Activated CD4-positive, alpha-beta memory T cell treated with anti-CD3 and anti-CD28 coated beads for 36 hours (primary cell): Measurements from ENCODE around the gene MAP2K5. TPM values are rescaled to one million over a fixed set of nuclear protein-coding genes. Genes with fewer than 3 reads are reported as not detected.

ENCODE experiments used
- CTCF ChIA-PET: fragments of 350-600 bp; sonication (Branson Sonifier 250); formaldehyde crosslinking; loops from one replicate; lab custom pipeline; 2021; ENCODE audit warnings: antibody characterized with exemption, inconsistent platforms; lab: Charles Lee
- POLR2A ChIA-PET: fragments of 350-600 bp; sonication (Branson Sonifier 250); formaldehyde crosslinking; loops from one replicate; lab custom pipeline; 2021; ENCODE audit warnings: antibody characterized with exemption; lab: Charles Lee
- DNase-seq: peaks from one replicate; pipeline ENCODE4 v3.0.0-alpha.2; 2020
- H3K27ac Mint-ChIP-seq: one replicate; pipeline ENCODE4 v1.8.0; 2021; ENCODE audit warnings: mixed read lengths
- H3K27me3 Mint-ChIP-seq: one replicate; pipeline ENCODE4 v1.8.0; 2021; ENCODE audit warnings: mixed read lengths
- H3K36me3 Mint-ChIP-seq: one replicate; pipeline ENCODE4 v1.8.0; 2021; ENCODE audit warnings: mixed read lengths
- H3K4me1 Mint-ChIP-seq: one replicate; pipeline ENCODE4 v1.8.0; 2021; ENCODE audit warnings: low read depth, mixed read lengths
- H3K4me3 Mint-ChIP-seq: one replicate; pipeline ENCODE4 v1.8.0; 2021; ENCODE audit warnings: mild to moderate bottlenecking, mixed read lengths
- H3K9me3 Mint-ChIP-seq: one replicate; pipeline ENCODE4 v1.8.0; 2021; ENCODE audit warnings: mixed read lengths
- intact Hi-C: fragments of 100-400 bp; cut with micrococcal nuclease; formaldehyde crosslinking; loops from one replicate; pipeline ENCODE4 v1.15.1; 2023
- total RNA-seq, 2 experiments: library from RNA; stranded (reverse); gene quantifications; one replicate each; pipeline ENCODE4 v1.2.3, GENCODE V29; 2021

Gene MAP2K5
- total RNA-seq, 2 experiments from 2014 or later = 16.5 to 17.4 TPM

DNA sequence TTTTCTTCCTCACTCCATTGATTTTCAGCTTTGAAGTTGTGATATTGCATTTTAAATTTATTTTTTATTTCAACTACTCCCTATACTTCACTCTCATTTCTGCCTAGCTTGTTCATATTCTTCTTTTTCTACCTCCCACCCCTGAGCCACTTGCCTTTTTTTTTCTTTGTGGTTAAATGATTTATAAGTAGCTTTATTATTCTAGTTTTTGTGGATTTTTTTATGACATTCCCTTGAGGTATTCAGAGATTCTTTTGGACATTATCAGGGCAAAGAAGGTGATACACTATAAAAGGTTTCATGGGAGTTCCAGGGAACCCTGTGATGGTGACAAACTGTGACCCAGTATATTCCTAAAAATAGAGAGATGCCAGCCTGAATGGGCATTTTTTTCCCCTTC is 18.3 kb upstream of the MAP2K5 start:
- Mint-ChIP-seq H3K4me3 (no peak overlapping the region), H3K36me3 (no peaks in the 10 kb centered on the region), H3K27ac (no peak overlapping the region), H3K27me3 (no peaks in the 10 kb centered on the region), H3K9me3 (no peaks in the 10 kb centered on the region), H3K4me1 (peaks cover 21% of the 10 kb centered on the region)
- POLR2A ChIA-PET = no interaction called here
- CTCF ChIA-PET = interaction anchor here (1.0 to 1.5 kb wide), 2 partner anchors 10 to 313 kb away, joined by 3 to 5 read pairs; no protein-coding TSS in a partner anchor
- DNase-seq = no peak
- intact Hi-C loops = loop anchor here (10.0 kb wide), 1 partner anchor 531 kb away; the partner anchor contains the start of gene PIAS1

DNA sequence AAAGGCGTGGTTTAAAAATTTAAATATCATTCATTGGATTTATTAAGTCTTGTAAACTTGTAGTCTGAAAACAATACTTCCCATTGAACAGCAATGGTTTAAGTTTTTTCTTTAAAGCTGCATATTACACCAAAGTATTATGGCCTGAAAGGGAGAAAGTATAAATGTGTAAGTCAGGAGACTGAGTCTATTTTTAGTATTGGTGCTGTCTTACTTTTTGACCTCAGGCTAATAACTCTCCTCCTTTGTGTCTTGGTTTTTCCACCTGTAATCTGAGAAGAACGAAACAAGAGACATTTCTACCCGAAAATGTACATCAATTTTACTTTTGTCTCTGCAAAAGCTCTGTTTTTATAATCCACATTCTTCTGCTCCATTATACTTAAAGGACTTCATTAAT is 14.0 kb upstream of the MAP2K5 start:
- no peak overlapping the region for H3K4me3 Mint-ChIP-seq
- intact Hi-C loops = loop anchor here (10.0 kb wide), 1 partner anchor 526 kb away; the partner anchor contains the start of gene PIAS1
- ChIA-PET POLR2A (no interaction called here), CTCF (interaction anchor here (0.6 kb wide), 1 partner anchor 71 kb away, joined by 4 read pairs; no protein-coding TSS in a partner anchor)
- H3K9me3 Mint-ChIP-seq = no peaks in the 10 kb centered on the region
- DNase-seq = no peak
- H3K36me3 Mint-ChIP-seq = no peaks in the 10 kb centered on the region
- no peaks in the 10 kb centered on the region for H3K27me3 Mint-ChIP-seq
- peaks cover 12% of the 10 kb centered on the region for H3K4me1 Mint-ChIP-seq
- no peak overlapping the region for H3K27ac Mint-ChIP-seq

DNA sequence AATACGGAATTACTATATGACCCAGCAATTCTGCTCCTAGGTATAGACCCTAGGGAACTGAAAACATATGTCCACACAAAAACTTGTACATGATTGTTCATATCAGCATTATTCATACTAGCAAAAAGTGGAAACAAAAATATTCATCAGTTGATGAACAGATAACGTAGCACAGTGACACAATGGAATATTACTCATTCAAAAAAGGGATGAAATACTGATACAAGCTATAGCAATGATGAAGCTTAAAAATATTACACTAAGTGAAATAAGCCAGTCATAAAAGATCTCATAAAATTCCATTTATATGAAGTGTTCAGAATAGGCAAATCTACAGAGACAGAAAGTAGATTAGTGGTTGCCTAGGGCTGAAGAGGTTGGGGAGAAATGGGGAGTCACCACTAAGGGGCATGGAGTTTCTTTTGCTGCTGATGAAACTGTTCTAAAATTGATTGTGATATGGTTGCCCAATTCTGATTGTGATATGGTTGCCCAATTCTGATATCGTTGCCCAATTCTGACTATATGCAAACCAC is 11.1 kb upstream of the MAP2K5 start:
- ChIA-PET POLR2A (interaction anchor here (0.7 to 1.6 kb wide), 2 partner anchors 9 to 11 kb away, joined by 3 to 4 read pairs; partner anchors contain the start of gene MAP2K5), CTCF (interaction anchor here (0.6 kb wide), 1 partner anchor 9 kb away, joined by 3 read pairs; no protein-coding TSS in a partner anchor)
- no peak for DNase-seq
- H3K27ac Mint-ChIP-seq = no peak overlapping the region
- intact Hi-C loops = loop anchor here (1.0 to 10.0 kb wide), 4 partner anchors 8 to 1737 kb away; partner anchors contain the start of gene DENND4A
- no peaks in the 10 kb centered on the region for H3K9me3 Mint-ChIP-seq
- peaks cover 16% of the 10 kb centered on the region for H3K4me1 Mint-ChIP-seq
- no peaks in the 10 kb centered on the region for H3K27me3 Mint-ChIP-seq
- H3K36me3 Mint-ChIP-seq = no peaks in the 10 kb centered on the region
- H3K4me3 Mint-ChIP-seq = no peak overlapping the region

DNA sequence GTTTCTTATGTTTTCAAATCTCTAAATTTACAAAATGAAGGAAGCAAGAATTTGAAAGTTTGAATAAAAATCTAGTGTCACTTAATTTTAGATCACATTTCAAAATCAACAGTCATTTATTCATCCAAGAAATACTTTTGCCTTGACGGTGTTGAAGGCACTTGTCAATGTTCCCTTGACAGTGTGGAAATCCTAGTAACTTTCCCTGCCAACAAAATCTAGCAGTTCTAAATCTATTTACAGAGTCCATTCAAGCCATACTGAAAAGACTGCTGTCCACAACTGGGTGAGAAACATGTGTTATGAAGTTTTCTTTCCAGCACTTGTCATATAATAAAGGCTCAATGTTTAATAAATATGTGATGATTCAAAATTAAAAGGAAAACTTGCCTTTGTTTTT is 8.6 kb upstream of the MAP2K5 start:
- Mint-ChIP-seq H3K9me3 (no peaks in the 10 kb centered on the region), H3K27me3 (no peaks in the 10 kb centered on the region), H3K27ac (no peak overlapping the region), H3K36me3 (no peaks in the 10 kb centered on the region), H3K4me1 (peaks cover 19% of the 10 kb centered on the region), H3K4me3 (no peak overlapping the region)
- CTCF ChIA-PET = interaction anchor here (1.0 kb wide), 1 partner anchor 26 kb away, joined by 3 read pairs; no protein-coding TSS in a partner anchor
- POLR2A ChIA-PET = no interaction called here
- intact Hi-C loops = loop anchor here (10.0 kb wide), 3 partner anchors 231 to 1739 kb away; partner anchors contain the start of gene DENND4A
- no peak for DNase-seq

DNA sequence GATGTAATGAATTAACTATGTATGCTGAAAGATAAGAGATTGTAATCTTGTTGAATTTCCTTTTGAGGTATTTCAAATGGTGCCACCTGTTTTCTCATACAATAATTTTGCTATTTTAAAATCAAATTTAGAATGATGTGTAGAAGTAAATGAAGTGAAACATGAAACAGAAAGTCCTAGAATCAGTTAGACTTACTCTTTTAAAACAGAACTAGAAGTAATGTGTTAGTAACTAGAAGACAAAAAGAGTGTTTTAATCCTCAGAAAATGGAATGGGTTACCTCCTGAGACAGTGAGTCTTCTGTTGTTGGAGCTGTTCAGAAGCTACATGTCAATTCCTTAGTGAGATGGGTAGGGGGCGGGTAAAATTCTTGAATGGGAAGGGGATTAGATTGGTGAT is 8.1 kb upstream of the MAP2K5 start:
- Mint-ChIP-seq H3K4me1 (peaks cover 24% of the 10 kb centered on the region), H3K27me3 (no peaks in the 10 kb centered on the region), H3K9me3 (no peaks in the 10 kb centered on the region), H3K4me3 (no peak overlapping the region), H3K36me3 (no peaks in the 10 kb centered on the region), H3K27ac (no peak overlapping the region)
- DNase-seq = no peak
- intact Hi-C loops = loop anchor here (10.0 kb wide), 3 partner anchors 230 to 1740 kb away; partner anchors contain the start of gene DENND4A
- ChIA-PET POLR2A (no interaction called here), CTCF (interaction anchor here (1.0 kb wide), 1 partner anchor 25 kb away, joined by 3 read pairs; no protein-coding TSS in a partner anchor)

DNA sequence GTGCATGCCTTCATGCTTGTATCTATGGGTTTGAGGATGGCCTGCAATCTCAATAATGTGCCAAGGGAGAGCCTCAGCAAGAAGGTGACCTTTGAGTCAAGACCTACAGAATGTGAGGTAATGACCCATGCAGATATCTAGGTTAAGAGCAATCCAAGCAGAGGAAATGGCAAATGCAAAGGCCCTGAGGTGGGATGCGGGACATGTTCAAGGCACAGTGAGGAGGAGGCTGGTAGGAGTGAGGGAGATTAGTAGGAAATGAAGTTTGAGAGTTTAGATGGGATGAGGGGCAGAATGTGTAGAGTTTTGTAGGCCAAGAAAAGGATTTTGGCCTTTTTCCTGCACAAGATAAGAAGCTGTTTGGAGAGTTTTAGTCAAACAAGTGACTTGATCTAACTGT is 4.7 kb upstream of the MAP2K5 start:
- Mint-ChIP-seq H3K27me3 (no peaks in the 10 kb centered on the region), H3K4me3 (no peak overlapping the region), H3K36me3 (no peaks in the 10 kb centered on the region), H3K4me1 (peaks cover 26% of the 10 kb centered on the region), H3K9me3 (no peaks in the 10 kb centered on the region), H3K27ac (no peak overlapping the region)
- intact Hi-C loops = loop anchor here (10.0 kb wide), 3 partner anchors 227 to 1743 kb away; partner anchors contain the start of gene DENND4A
- POLR2A ChIA-PET = interaction anchor here (1.0 kb wide), 1 partner anchor 16 kb away, joined by 3 read pairs; no protein-coding TSS in a partner anchor
- CTCF ChIA-PET = no interaction called here
- no peak for DNase-seq

DNA sequence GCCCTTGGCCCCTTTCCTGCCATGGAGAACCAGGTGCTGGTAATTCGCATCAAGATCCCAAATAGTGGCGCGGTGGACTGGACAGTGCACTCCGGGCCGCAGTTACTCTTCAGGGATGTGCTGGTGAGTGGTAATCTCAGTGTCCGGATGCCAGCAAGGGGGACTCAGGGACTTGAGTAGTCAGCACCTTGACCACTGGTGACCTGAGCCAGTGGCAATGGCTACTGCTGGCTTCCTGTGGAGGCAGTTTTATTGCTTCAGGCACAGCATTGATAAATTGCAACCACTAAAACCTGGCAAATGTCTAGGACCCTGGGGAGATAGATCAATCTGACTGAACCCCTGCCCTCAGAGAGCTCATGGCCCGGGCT is 830 bp downstream of the MAP2K5 start:
- H3K27me3 Mint-ChIP-seq = no peaks in the 10 kb centered on the region
- peaks cover 47% of the 10 kb centered on the region for H3K4me1 Mint-ChIP-seq
- H3K9me3 Mint-ChIP-seq = no peaks in the 10 kb centered on the region
- peak overlapping the region; percentile 88 for H3K27ac Mint-ChIP-seq
- no peaks in the 10 kb centered on the region for H3K36me3 Mint-ChIP-seq
- ChIA-PET POLR2A (interaction anchor here (2.9 kb wide), 1 partner anchor 22 kb away, joined by 20 read pairs; the partner anchor contains the start of gene C15orf61), CTCF (no interaction called here)
- peak overlapping the region; percentile 93 for H3K4me3 Mint-ChIP-seq
- DNase-seq = no peak
- intact Hi-C loops = loop anchor here (5.0 kb wide), 1 partner anchor 299 kb away; the partner anchor contains the start of gene RNU6-1

DNA sequence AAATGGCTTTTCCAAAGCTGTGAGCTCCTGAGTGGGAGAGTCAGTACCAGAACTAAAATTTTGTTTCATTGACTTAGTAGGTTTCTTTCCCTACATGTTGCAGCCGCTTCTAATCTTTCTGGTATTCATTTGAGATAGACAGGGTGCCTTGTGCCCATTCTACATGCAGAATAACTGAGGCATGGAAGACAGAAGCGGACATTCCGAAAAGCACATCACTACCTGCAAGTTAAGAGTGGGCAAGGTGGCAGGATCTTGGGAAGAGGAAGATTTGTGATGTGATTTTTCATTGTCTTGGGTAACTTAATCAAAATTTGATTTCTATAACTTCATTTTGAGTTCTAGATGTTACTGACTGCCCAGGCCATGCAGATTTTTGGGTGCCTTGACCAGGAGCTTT is 2.0 kb downstream of the MAP2K5 start:
- Mint-ChIP-seq H3K4me3 (peak overlapping the region; percentile 93), H3K4me1 (peaks cover 44% of the 10 kb centered on the region), H3K27me3 (no peaks in the 10 kb centered on the region), H3K27ac (no peak overlapping the region), H3K9me3 (no peaks in the 10 kb centered on the region), H3K36me3 (no peaks in the 10 kb centered on the region)
- DNase-seq = no peak
- CTCF ChIA-PET = no interaction called here
- intact Hi-C loops = loop anchor here (5.0 kb wide), 1 partner anchor 298 kb away; the partner anchor contains the start of gene RNU6-1
- POLR2A ChIA-PET = interaction anchor here (2.9 kb wide), 1 partner anchor 23 kb away, joined by 20 read pairs; the partner anchor contains the start of gene C15orf61

DNA sequence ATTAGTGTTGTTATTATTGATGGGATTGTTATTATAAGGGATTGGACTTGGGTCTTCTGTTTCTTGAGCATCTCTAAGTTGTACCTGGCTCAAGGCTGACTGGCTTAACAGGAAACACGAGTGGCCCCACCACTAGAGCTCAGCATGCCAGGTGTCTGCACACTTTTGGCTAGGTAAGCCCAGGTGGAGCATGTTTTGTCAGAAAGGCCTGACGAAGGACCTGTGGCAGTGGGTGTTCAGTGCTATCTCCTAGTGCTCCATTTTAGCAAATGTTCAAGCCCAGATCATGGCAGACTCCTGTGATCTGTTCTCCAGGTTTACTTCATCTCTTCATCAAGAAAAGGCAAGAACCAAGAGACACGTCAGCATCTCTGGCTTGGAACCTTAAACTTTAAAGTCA is 3.4 kb downstream of the MAP2K5 start:
- Mint-ChIP-seq H3K9me3 (no peaks in the 10 kb centered on the region), H3K4me1 (peaks cover 36% of the 10 kb centered on the region), H3K36me3 (peaks cover 5% of the 10 kb centered on the region), H3K4me3 (no peak overlapping the region), H3K27me3 (no peaks in the 10 kb centered on the region), H3K27ac (no peak overlapping the region)
- intact Hi-C loops = no loop called here
- ChIA-PET POLR2A (no interaction called here), CTCF (no interaction called here)
- DNase-seq = no peak

DNA sequence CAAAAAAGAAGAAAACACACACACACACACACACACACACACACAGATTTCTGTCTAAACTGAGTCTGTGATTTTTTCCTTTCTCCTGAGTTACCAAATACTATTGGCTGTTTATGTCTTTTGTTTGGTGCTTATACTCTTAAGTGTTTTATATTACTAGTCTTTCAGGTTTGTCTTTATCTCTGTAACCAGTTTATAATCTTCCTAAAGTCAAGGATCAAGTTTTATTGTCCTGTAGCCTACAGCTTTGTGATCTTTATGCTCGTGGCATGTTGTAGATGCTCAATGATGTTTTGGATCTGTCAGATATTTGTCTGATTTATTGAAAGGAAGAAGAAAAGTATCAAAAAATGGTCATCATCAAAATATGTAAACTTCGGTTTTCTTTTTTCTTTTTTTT is 4.6 kb downstream of the MAP2K5 start:
- Mint-ChIP-seq H3K4me1 (peaks cover 33% of the 10 kb centered on the region), H3K27me3 (no peaks in the 10 kb centered on the region), H3K9me3 (no peaks in the 10 kb centered on the region), H3K27ac (no peak overlapping the region), H3K36me3 (peaks cover 9% of the 10 kb centered on the region), H3K4me3 (no peak overlapping the region)
- ChIA-PET CTCF (no interaction called here), POLR2A (no interaction called here)
- no peak for DNase-seq
- intact Hi-C loops = no loop called here

DNA sequence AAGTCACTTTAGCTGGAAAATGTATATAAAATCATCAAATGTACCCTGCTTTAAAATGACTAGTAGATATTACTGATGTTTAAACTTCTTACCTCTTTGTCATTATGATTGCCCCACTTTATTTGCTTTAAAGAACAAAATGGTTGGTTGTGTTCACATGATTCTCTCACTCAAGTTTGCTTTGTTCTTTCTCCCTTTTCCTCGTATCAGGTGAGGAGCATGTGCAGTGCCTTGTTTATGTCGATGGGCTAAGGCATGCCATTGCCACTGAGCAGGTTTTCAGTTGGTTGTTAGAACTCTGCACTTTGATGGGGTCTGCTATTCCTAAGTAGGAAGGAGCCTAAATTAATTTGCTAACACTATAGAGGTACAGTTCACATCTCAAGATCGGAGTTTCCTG is 5.3 kb downstream of the MAP2K5 start:
- Mint-ChIP-seq H3K4me1 (peaks cover 33% of the 10 kb centered on the region), H3K4me3 (no peak overlapping the region), H3K36me3 (peaks cover 9% of the 10 kb centered on the region), H3K9me3 (no peaks in the 10 kb centered on the region), H3K27me3 (no peaks in the 10 kb centered on the region), H3K27ac (no peak overlapping the region)
- no peak for DNase-seq
- intact Hi-C loops = no loop called here
- ChIA-PET CTCF (no interaction called here), POLR2A (no interaction called here)

DNA sequence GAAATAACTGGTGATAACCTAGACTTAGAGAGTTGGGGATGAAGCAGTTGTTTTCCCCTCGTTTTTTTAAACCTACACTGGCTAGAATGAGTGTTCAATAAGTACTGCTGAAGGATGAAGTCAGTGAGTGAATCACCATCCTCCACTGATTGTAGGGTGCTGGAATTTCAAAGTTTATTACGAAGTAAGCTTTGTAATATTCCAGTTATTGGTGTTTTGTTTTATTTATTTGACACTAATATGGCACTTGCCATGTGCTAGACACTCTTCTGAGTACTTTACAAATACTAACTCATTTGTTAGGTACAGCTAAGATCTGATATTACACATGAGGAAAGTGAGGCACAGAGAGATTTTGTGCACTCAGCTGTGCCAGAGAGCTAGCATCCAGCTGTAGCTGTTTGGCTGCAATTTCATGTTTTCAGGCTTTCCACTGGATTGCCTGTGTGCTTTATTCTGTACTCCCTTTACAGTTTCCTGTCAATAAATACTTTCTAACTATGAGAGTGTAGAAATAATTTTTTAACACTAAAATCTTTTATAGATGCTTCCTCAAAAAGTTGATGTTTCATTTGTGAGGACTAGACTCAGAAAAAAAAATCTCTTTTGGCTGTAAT is 5.8 kb downstream of the MAP2K5 start:
- H3K4me1 Mint-ChIP-seq = peaks cover 29% of the 10 kb centered on the region
- POLR2A ChIA-PET = no interaction called here
- DNase-seq = no peak
- H3K4me3 Mint-ChIP-seq = no peak overlapping the region
- intact Hi-C loops = no loop called here
- CTCF ChIA-PET = no interaction called here
- no peaks in the 10 kb centered on the region for H3K9me3 Mint-ChIP-seq
- H3K27ac Mint-ChIP-seq = no peak overlapping the region
- H3K36me3 Mint-ChIP-seq = peaks cover 13% of the 10 kb centered on the region
- no peaks in the 10 kb centered on the region for H3K27me3 Mint-ChIP-seq
